KMS-11 (cell line): ENCODE results near the gene FAM193A.

ENCODE experiments used
- H2AFZ ChIP-seq: fragments of 200-600 bp; sonication (generic); 2 replicates; pipeline ENCODE4 v1.6.1; 2016; ENCODE audit warnings: antibody characterized with exemption, mixed run types, low read depth
- H3K27ac ChIP-seq: fragments of 200-600 bp; sonication (generic); 2 replicates; pipeline ENCODE4 v1.6.1; 2016; ENCODE audit warnings: mild to moderate bottlenecking, mixed run types
- H3K27me3 ChIP-seq: fragments of 200-600 bp; sonication (generic); 2 replicates; pipeline ENCODE4 v1.6.1; 2017; ENCODE audit warnings: mild to moderate bottlenecking, low read depth, mixed run types, moderate library complexity; ENCODE audit not compliant: insufficient read depth
- H3K36me3 ChIP-seq: fragments of 200-600 bp; sonication (generic); 2 replicates; pipeline ENCODE4 v1.6.1; 2017; ENCODE audit warnings: mild to moderate bottlenecking, mixed run types; ENCODE audit not compliant: insufficient read depth
- H3K4me1 ChIP-seq: fragments of 200-600 bp; sonication (generic); 2 replicates; pipeline ENCODE4 v1.6.1; 2016; ENCODE audit warnings: mild to moderate bottlenecking, low read depth, mixed run types; ENCODE audit not compliant: poor library complexity, severe bottlenecking
- H3K4me2 ChIP-seq: fragments of 200-600 bp; sonication (generic); 2 replicates; pipeline ENCODE4 v1.7.0; 2016; ENCODE audit warnings: mild to moderate bottlenecking, mixed run types
- H3K4me3 ChIP-seq: fragments of 200-600 bp; sonication (generic); IDR thresholded peaks from 2 replicates; pipeline ENCODE4 v1.6.1; 2017; ENCODE audit warnings: low read depth, low read length, mixed read lengths; ENCODE audit not compliant: insufficient read depth
- H3K79me2 ChIP-seq: fragments of 200-600 bp; sonication (generic); 2 replicates; pipeline ENCODE4 v1.6.1; 2016; ENCODE audit warnings: low read depth, mixed run types; ENCODE audit not compliant: insufficient read depth
- H3K9ac ChIP-seq: fragments of 200-600 bp; sonication (generic); 2 replicates; pipeline ENCODE4 v1.6.1; 2016; ENCODE audit warnings: mild to moderate bottlenecking, mixed run types
- H4K20me1 ChIP-seq: fragments of 200-600 bp; sonication (generic); 2 replicates; pipeline ENCODE4 v1.6.1; 2016; ENCODE audit warnings: mild to moderate bottlenecking, mixed run types; ENCODE audit not compliant: insufficient read depth
- TF ChIP-seq, protein P1 (sequence below): fragments of 200-600 bp; sonication (generic); conservative IDR thresholded peaks from 2 replicates; pipeline ENCODE4 v1.6.1; 2017; ENCODE audit warnings: low read depth, mild to moderate bottlenecking, antibody characterized with exemption, low read length, moderate library complexity, mixed read lengths

The FAM193A gene

DNA sequence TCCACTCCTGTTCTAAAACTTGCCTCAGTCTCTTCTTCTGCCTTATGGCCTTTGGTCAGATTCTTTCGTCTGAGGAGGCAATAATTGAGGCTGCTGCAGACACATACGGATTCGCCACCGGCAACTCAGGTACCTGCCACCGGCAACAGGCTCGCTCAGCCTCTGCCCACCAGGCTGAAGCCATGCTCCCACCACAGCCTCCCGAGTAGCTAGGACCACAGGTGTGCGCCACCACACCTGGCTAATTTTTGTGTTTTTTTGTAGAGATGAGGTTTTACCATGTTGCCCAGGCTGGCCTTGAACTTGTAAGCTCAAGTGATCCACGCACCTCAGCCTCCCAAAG is 193.1 kb downstream of the FAM193A start:
- H3K27ac ChIP-seq, result no peak overlapping the region
- no peak overlapping the region for H3K4me2 ChIP-seq
- H3K36me3 ChIP-seq, result no peaks in the 10 kb centered on the region
- H4K20me1 ChIP-seq, result no peaks in the 10 kb centered on the region
- H3K79me2 ChIP-seq, result no peaks in the 10 kb centered on the region
- H2AFZ ChIP-seq, result no peak overlapping the region
- TF ChIP-seq, protein P1, sequence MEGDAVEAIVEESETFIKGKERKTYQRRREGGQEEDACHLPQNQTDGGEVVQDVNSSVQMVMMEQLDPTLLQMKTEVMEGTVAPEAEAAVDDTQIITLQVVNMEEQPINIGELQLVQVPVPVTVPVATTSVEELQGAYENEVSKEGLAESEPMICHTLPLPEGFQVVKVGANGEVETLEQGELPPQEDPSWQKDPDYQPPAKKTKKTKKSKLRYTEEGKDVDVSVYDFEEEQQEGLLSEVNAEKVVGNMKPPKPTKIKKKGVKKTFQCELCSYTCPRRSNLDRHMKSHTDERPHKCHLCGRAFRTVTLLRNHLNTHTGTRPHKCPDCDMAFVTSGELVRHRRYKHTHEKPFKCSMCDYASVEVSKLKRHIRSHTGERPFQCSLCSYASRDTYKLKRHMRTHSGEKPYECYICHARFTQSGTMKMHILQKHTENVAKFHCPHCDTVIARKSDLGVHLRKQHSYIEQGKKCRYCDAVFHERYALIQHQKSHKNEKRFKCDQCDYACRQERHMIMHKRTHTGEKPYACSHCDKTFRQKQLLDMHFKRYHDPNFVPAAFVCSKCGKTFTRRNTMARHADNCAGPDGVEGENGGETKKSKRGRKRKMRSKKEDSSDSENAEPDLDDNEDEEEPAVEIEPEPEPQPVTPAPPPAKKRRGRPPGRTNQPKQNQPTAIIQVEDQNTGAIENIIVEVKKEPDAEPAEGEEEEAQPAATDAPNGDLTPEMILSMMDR, result no peak
- no peak overlapping the region for H3K4me3 ChIP-seq
- H3K27me3 ChIP-seq, result no peaks in the 10 kb centered on the region
- no peak overlapping the region for H3K9ac ChIP-seq
- H3K4me1 ChIP-seq, result peaks cover 15% of the 10 kb centered on the region

DNA sequence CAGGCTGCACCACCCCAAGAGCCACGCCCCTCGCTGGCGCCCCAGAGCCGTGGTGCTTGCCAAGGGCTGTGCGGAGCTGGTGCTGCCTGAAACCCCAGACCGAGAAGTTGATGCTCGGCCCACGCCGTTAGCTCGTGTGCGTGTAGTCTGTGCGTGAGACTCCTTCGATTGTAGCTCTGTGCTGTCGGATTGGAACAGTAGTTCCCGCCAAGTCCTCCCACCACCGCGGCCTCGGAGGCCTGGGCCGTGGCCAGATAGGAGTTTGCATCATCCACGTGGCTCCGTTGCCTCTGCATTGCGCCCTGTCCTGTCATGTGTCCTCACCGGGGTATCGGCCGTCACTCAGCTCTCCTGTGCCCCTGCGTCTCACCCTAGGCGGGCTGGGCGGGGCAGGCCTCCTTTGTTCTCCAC is 195.5 kb downstream of the FAM193A start:
- no peak overlapping the region for H3K4me2 ChIP-seq
- H3K4me3 ChIP-seq, result no peak overlapping the region
- TF ChIP-seq, protein P1, result no peak
- no peaks in the 10 kb centered on the region for H3K36me3 ChIP-seq
- no peaks in the 10 kb centered on the region for H4K20me1 ChIP-seq
- H3K4me1 ChIP-seq, result peaks cover 15% of the 10 kb centered on the region
- no peaks in the 10 kb centered on the region for H3K27me3 ChIP-seq
- H3K9ac ChIP-seq, result no peak overlapping the region
- H2AFZ ChIP-seq, result no peak overlapping the region
- no peak overlapping the region for H3K27ac ChIP-seq
- H3K79me2 ChIP-seq, result no peaks in the 10 kb centered on the region

DNA sequence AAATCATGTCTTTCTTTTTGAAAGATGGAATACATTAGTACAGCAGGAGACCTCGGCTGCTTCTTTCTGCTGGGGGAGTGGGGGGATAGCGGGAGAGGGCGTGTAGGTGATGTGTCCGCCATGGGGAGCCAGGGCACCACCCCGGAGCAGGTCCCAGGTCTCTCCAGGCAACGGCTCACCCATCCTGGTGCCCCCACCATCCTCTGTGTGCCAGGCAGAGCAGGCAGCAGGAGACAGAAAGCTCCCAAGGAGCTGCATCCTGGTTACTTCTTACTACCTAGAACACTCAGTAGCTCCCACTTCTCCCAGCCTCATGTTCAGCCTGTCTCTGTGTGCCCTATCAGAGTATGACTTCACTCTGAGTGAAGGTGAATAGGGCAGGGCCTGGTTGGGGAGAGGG is 196.1 kb downstream of the FAM193A start:
- no peaks in the 10 kb centered on the region for H3K36me3 ChIP-seq

DNA sequence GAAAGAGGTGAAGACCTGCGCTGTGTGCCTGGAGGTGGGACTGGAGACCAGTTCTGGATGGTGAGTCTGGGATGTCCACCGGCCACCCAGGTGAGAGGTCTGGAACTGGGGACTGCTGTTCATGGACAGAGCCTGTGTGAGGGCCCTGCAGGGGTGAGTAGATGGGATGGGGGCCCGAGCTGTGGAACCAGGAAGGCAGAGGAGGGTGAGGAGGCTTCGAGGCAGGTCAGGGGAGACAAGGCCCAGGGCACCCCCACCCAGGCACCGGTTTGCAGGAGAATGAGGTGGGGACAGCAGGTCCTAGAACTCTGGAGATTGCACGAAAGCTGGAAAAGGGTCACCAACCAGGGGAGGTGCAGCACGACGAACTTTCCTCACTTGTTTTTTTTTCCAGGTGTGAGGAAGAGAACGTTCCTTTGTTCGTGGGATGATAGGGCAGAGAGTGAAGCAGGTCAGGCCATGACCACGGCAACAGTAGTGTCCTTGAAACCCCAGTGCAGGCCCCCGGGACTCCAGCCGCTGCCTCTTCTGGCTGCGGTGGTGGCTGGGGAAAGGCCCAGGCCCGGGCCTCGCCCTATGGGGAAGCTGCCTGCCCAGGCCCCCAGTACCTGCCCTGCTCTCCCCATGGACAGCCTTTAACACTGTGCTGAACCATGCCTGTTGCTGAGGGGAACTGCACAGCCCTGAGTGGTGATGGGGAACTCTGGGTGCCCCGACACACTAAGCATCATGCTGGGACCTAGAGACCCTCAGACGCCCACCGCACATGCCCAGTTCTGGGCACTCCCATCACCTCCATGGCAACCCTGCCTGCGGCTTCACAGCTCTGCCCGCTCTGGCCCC is 196.8 kb downstream of the FAM193A start:
- H3K36me3 ChIP-seq, result no peaks in the 10 kb centered on the region

More for the DNA sequence above, 196.1 kb downstream of the FAM193A start:
- Histone ChIP-seq H3K27ac (no peak overlapping the region), H3K27me3 (no peaks in the 10 kb centered on the region), H3K4me3 (no peak overlapping the region), H2AFZ (no peak overlapping the region), H3K79me2 (no peaks in the 10 kb centered on the region), H3K4me2 (no peak overlapping the region), H3K9ac (no peak overlapping the region), H4K20me1 (no peaks in the 10 kb centered on the region), H3K4me1 (peaks cover 13% of the 10 kb centered on the region)
- TF ChIP-seq, protein P1, result no peak

More for the DNA sequence above, 196.8 kb downstream of the FAM193A start:
- no peaks in the 10 kb centered on the region for H4K20me1 ChIP-seq
- no peaks in the 10 kb centered on the region for H3K79me2 ChIP-seq
- H3K4me2 ChIP-seq, result no peak overlapping the region
- TF ChIP-seq, protein P1, result no peak
- no peak overlapping the region for H3K9ac ChIP-seq
- no peak overlapping the region for H3K4me3 ChIP-seq
- peaks cover 6% of the 10 kb centered on the region for H3K4me1 ChIP-seq
- no peak overlapping the region for H2AFZ ChIP-seq
- H3K27me3 ChIP-seq, result no peaks in the 10 kb centered on the region
- no peak overlapping the region for H3K27ac ChIP-seq
